HEK293 (cell line): Measurements from ENCODE around the gene GPR89B.
"Not testable (repeated sequence)": the region's sequence is repeated elsewhere in the genome, so short reads cannot be mapped to it uniquely, and the experiment has no call there.

ENCODE experiments used
- CTCF ChIA-PET: fragments of 350-600 bp; formaldehyde crosslinking; extraction: SDS; loops from one replicate; lab custom pipeline; 2021; ENCODE audit warnings: antibody characterized with exemption; lab: Yijun Ruan, JAX
- POLR2A ChIA-PET: fragments of 300-600 bp; formaldehyde crosslinking; extraction: SDS; loops from one replicate; lab custom pipeline; 2020; ENCODE audit warnings: antibody characterized with exemption, inconsistent platforms; lab: Yijun Ruan, JAX
- H3K27ac ChIP-seq: fragments of 200-500 bp; sonication (Bioruptor generic); 2 replicates; pipeline ENCODE4 v1.5.1; 2014; ENCODE audit warnings: low read depth, low read length, control low read depth, inconsistent platforms; ENCODE audit errors: extremely low read depth
- H3K36me3 ChIP-seq, 2 experiments: fragments of 200-500 bp in 1 of 2; sonication (Bioruptor generic) in 1 of 2; 1 replicate in 1 of 2; 2 replicates in 1 of 2; pipeline ENCODE4 v1.5.1; 2014 to 2017; ENCODE audit warnings: inconsistent platforms in 2 of 2, low read length in 2 of 2; ENCODE audit not compliant: control insufficient read depth in 2 of 2, insufficient read depth in 1 of 2
- H3K4me1 ChIP-seq: fragments of 200-500 bp; sonication (Bioruptor generic); 2 replicates; pipeline ENCODE4 v1.5.1; 2014; ENCODE audit warnings: mild to moderate bottlenecking, low read length, inconsistent platforms; ENCODE audit not compliant: control insufficient read depth, insufficient read depth
- H3K4me3 ChIP-seq: 2 replicates; pipeline ENCODE4 v1.5.1; 2011; ENCODE audit warnings: low read depth, mild to moderate bottlenecking, control low read depth, low read length, moderate library complexity
- H3K9me3 ChIP-seq: fragments of 200-500 bp; sonication (Bioruptor generic); 2 replicates; pipeline ENCODE4 v1.5.1; 2014; ENCODE audit warnings: low read depth, low read length, inconsistent platforms; ENCODE audit not compliant: control insufficient read depth, insufficient read depth
- IKZF3 ChIP-seq: fragments of 450-650 bp; IDR thresholded peaks from 2 replicates; pipeline ENCODE4 v1.5.0; 2018; ENCODE audit warnings: missing biosample characterization, mild to moderate bottlenecking, missing genetic modification characterization, moderate library complexity
- PRDM1 ChIP-seq: fragments of 450-650 bp; formaldehyde crosslinking; IDR thresholded peaks from 2 replicates; pipeline ENCODE4; 2016; ENCODE audit warnings: missing biosample characterization, missing genetic modification characterization
- ZBTB17 ChIP-seq: fragments of 450-650 bp; formaldehyde crosslinking; IDR thresholded peaks from 2 replicates; pipeline ENCODE4 v1.5.1; 2016; ENCODE audit warnings: missing biosample characterization, missing genetic modification characterization
- ZBTB20 ChIP-seq: fragments of 450-650 bp; formaldehyde crosslinking; IDR thresholded peaks from 2 replicates; pipeline ENCODE4 v1.5.1; 2016; ENCODE audit warnings: missing biosample characterization, missing genetic modification characterization
- ZFP37 ChIP-seq: fragments of 450-650 bp; formaldehyde crosslinking; IDR thresholded peaks from 2 replicates; pipeline ENCODE4 v1.5.1; 2016; ENCODE audit warnings: missing biosample characterization, missing genetic modification characterization
- ZNF2 ChIP-seq: fragments of 450-650 bp; formaldehyde crosslinking; IDR thresholded peaks from 2 replicates; pipeline ENCODE4 v1.5.1; 2016; ENCODE audit warnings: missing biosample characterization, missing genetic modification characterization
- ZNF366 ChIP-seq: fragments of 450-650 bp; formaldehyde crosslinking; conservative IDR thresholded peaks from 2 replicates; pipeline ENCODE4 v1.5.1; 2016; ENCODE audit warnings: missing biosample characterization, missing genetic modification characterization
- ZNF501 ChIP-seq: fragments of 450-650 bp; formaldehyde crosslinking; IDR thresholded peaks from 2 replicates; pipeline ENCODE4 v1.5.1; 2016; ENCODE audit warnings: missing biosample characterization, missing genetic modification characterization
- ZNF600 ChIP-seq: fragments of 450-650 bp; formaldehyde crosslinking; IDR thresholded peaks from 2 replicates; pipeline ENCODE4 v1.5.1; 2016; ENCODE audit warnings: missing biosample characterization, missing genetic modification characterization
- ZSCAN30 ChIP-seq: fragments of 450-650 bp; IDR thresholded peaks from 2 replicates; pipeline ENCODE4 v1.5.1; 2018; ENCODE audit warnings: missing biosample characterization, mild to moderate bottlenecking, missing genetic modification characterization, moderate library complexity
- TF ChIP-seq, protein P1 (sequence below): fragments of 450-650 bp; formaldehyde crosslinking; IDR thresholded peaks from 2 replicates; pipeline ENCODE4 v1.5.1; 2016; ENCODE audit warnings: missing biosample characterization, missing genetic modification characterization
- TF ChIP-seq, protein P2 (sequence below): fragments of 450-650 bp; formaldehyde crosslinking; IDR thresholded peaks from 2 replicates; pipeline ENCODE4 v1.5.1; 2016; ENCODE audit warnings: missing biosample characterization, missing genetic modification characterization

Gene GPR89B

GRCh38 chr1:148032247-148032646, 104.0 kb downstream of the GPR89B start:
- POLR2A ChIA-PET, H3K4me3 ChIP-seq, CTCF ChIA-PET, H3K36me3 ChIP-seq, H3K27ac ChIP-seq, H3K9me3 ChIP-seq, H3K4me1 ChIP-seq: not testable (repeated sequence)
- peak; percentile 21; the same call in 1 of the 2 replicates for TF ChIP-seq ZBTB17 (tag by site-specific recombination)
- peak; percentile 91 for TF ChIP-seq ZNF366 (tag by site-specific recombination)
- peak; percentile 82 for TF ChIP-seq PRDM1 (tag by site-specific recombination)
- TF ChIP-seq, all 188 proteins: peak for 3; not testable (repeated sequence) for 185

GRCh38 chr1:148032690-148033089, 104.5 kb downstream of the GPR89B start:
- POLR2A ChIA-PET, CTCF ChIA-PET, H3K36me3 ChIP-seq, H3K4me1 ChIP-seq, H3K9me3 ChIP-seq, H3K27ac ChIP-seq, H3K4me3 ChIP-seq: not testable (repeated sequence)

DNA sequence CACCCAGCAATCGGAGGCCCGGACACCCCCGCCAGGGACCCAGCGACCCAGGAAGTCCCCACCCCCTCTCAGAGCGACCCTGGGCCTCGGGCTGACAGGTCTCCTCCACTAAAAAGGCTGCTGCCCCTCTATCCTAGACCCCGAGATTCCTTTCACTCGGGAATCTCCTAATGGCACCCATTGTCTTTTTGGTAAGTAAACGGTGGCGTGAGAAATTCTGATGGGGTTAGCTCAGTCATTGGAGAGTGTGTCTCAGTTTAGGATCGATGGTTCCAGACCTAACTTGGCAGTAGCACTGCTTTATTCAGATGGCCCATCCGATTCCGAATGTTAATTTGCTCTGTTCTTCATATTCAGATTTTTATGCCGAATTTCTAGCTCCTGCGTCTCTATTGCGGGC, 104.9 kb downstream of the GPR89B start:
- H3K36me3 ChIP-seq, H3K27ac ChIP-seq, H3K4me1 ChIP-seq, H3K4me3 ChIP-seq, POLR2A ChIA-PET, CTCF ChIA-PET, H3K9me3 ChIP-seq: not testable (repeated sequence)

GRCh38 chr1:148037850-148038461, 109.7 kb downstream of the GPR89B start:
- not testable (repeated sequence) for H3K4me3 ChIP-seq, H3K27ac ChIP-seq, H3K36me3 ChIP-seq

GRCh38 chr1:148038462-148039333, 110.5 kb downstream of the GPR89B start:
- H3K36me3 ChIP-seq, H3K9me3 ChIP-seq, CTCF ChIA-PET, H3K4me1 ChIP-seq: not testable (repeated sequence)
- Histone ChIP-seq H3K27ac (peak overlapping the region; percentile 78), H3K4me3 (peak overlapping the region; percentile 26)
- POLR2A ChIA-PET: interaction anchor here (1.0 kb wide), 2 partner anchors 225 to 296 kb away, joined by 4 to 5 read pairs; no protein-coding TSS in a partner anchor
- TF ChIP-seq, protein P1, sequence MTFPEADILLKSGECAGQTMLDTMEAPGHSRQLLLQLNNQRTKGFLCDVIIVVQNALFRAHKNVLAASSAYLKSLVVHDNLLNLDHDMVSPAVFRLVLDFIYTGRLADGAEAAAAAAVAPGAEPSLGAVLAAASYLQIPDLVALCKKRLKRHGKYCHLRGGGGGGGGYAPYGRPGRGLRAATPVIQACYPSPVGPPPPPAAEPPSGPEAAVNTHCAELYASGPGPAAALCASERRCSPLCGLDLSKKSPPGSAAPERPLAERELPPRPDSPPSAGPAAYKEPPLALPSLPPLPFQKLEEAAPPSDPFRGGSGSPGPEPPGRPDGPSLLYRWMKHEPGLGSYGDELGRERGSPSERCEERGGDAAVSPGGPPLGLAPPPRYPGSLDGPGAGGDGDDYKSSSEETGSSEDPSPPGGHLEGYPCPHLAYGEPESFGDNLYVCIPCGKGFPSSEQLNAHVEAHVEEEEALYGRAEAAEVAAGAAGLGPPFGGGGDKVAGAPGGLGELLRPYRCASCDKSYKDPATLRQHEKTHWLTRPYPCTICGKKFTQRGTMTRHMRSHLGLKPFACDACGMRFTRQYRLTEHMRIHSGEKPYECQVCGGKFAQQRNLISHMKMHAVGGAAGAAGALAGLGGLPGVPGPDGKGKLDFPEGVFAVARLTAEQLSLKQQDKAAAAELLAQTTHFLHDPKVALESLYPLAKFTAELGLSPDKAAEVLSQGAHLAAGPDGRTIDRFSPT (tag by site-specific recombination): 0 out of 2 replicates have a peak, but pooled peaks have one; percentile 35
- TF ChIP-seq ZNF600 (tag by site-specific recombination): peak; percentile 55
- peak; percentile 70 for TF ChIP-seq ZNF2 (tag by site-specific recombination)
- 0 out of 2 replicates have a peak, but pooled peaks have one; percentile 32 for TF ChIP-seq ZNF501 (tag by site-specific recombination)
- TF ChIP-seq ZBTB20 (tag by site-specific recombination): 0 out of 2 replicates have a peak, but pooled peaks have one; percentile 17
- peak; percentile 72; the same call in 1 of the 2 replicates for TF ChIP-seq ZFP37 (tag by site-specific recombination)
- TF ChIP-seq PRDM1 (tag by site-specific recombination): peak; percentile 84
- peak; percentile 90 for TF ChIP-seq IKZF3 (tag by site-specific recombination)
- peak; percentile 78 for TF ChIP-seq ZSCAN30 (tag by site-specific recombination)
- TF ChIP-seq, protein P2, sequence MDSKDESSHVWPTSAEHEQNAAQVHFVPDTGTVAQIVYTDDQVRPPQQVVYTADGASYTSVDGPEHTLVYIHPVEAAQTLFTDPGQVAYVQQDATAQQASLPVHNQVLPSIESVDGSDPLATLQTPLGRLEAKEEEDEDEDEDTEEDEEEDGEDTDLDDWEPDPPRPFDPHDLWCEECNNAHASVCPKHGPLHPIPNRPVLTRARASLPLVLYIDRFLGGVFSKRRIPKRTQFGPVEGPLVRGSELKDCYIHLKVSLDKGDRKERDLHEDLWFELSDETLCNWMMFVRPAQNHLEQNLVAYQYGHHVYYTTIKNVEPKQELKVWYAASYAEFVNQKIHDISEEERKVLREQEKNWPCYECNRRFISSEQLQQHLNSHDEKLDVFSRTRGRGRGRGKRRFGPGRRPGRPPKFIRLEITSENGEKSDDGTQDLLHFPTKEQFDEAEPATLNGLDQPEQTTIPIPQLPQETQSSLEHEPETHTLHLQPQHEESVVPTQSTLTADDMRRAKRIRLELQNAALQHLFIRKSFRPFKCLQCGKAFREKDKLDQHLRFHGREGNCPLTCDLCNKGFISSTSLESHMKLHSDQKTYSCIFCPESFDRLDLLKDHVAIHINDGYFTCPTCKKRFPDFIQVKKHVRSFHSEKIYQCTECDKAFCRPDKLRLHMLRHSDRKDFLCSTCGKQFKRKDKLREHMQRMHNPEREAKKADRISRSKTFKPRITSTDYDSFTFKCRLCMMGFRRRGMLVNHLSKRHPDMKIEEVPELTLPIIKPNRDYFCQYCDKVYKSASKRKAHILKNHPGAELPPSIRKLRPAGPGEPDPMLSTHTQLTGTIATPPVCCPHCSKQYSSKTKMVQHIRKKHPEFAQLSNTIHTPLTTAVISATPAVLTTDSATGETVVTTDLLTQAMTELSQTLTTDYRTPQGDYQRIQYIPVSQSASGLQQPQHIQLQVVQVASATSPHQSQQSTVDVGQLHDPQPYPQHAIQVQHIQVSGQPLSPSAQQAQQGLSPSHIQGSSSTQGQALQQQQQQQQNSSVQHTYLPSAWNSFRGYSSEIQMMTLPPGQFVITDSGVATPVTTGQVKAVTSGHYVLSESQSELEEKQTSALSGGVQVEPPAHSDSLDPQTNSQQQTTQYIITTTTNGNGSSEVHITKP: peak; percentile 97

More at GRCh38 chr1:148037850-148038461, 109.7 kb downstream of the GPR89B start:
- H3K4me1 ChIP-seq, CTCF ChIA-PET, H3K9me3 ChIP-seq: not testable (repeated sequence)
- POLR2A ChIA-PET: interaction anchor here (1.0 kb wide), 2 partner anchors 226 to 296 kb away, joined by 4 to 5 read pairs; no protein-coding TSS in a partner anchor
